ENCODE results near the gene ICOS. TPM values are rescaled to one million over a fixed set of nuclear protein-coding genes. Genes with fewer than 3 reads are reported as not detected.

The ICOS gene
- polyA plus RNA-seq = under 1 TPM; 0.04 to 0.12 TPM

GRCh38 chr2:203936535-203936934 is at the start of gene ICOS:
Gene ICOS (plus strand): TSS chr2:203936763. CDS start chr2:203936815, 52 bp downstream.
- WGBS, 2 donors = 66 to 71% methylated on average over 5 of the region's 5 CpGs
- H3K36me3 ChIP-seq (ENCODE audit: control insufficient read depth in 2 of 2, insufficient read depth in 2 of 2, low read length in 1 of 2) = no peaks in the 10 kb centered on the region
- no peaks in the 10 kb centered on the region for H3K27me3 ChIP-seq (ENCODE audit: control insufficient read depth in 1 of 2, insufficient read depth in 2 of 2, low read length in 2 of 2)
- H3K4me3 ChIP-seq (ENCODE audit: low read depth in 1 of 2, low read length in 2 of 2) = peak within 1 kb of the TSS in 1 of 2 donors; percentile 23
- H3K27ac ChIP-seq (ENCODE audit: low read depth in 2 of 2, low read length in 1 of 2) = no peak within 1 kb of the TSS
- H3K9me3 ChIP-seq (ENCODE audit: control insufficient read depth in 2 of 2, insufficient read depth in 1 of 2, low read depth in 1 of 2, low read length in 1 of 2) = no peaks in the 10 kb centered on the region
- H3K4me1 ChIP-seq (ENCODE audit: control insufficient read depth in 2 of 2, insufficient read depth in 2 of 2, low read length in 1 of 2) = no peaks in the 10 kb centered on the region

- no peaks in the 10 kb centered on the region for H3K27me3 ChIP-seq (ENCODE audit: control insufficient read depth in 1 of 2, insufficient read depth in 2 of 2, low read length in 2 of 2)
- H3K4me3 ChIP-seq (ENCODE audit: low read depth in 1 of 2, low read length in 2 of 2) = no peak overlapping the region
- no peaks in the 10 kb centered on the region for H3K9me3 ChIP-seq (ENCODE audit: control insufficient read depth in 2 of 2, insufficient read depth in 1 of 2, low read depth in 1 of 2, low read length in 1 of 2)
- no peak overlapping the region for H3K27ac ChIP-seq (ENCODE audit: low read depth in 2 of 2, low read length in 1 of 2)
- H3K4me1 ChIP-seq (ENCODE audit: control insufficient read depth in 2 of 2, insufficient read depth in 2 of 2, low read length in 1 of 2) = no peaks in the 10 kb centered on the region
- H3K36me3 ChIP-seq (ENCODE audit: control insufficient read depth in 2 of 2, insufficient read depth in 2 of 2, low read length in 1 of 2) = no peaks in the 10 kb centered on the region
Measured at GRCh38 chr2:203887677-203888076, 48.9 kb upstream of the ICOS start.

GRCh38 chr2:203889542-203889941 is 47.0 kb upstream of the ICOS start:
- H3K4me1 ChIP-seq (ENCODE audit: control insufficient read depth in 2 of 2, insufficient read depth in 2 of 2, low read length in 1 of 2) = no peaks in the 10 kb centered on the region
- H3K4me3 ChIP-seq (ENCODE audit: low read depth in 1 of 2, low read length in 2 of 2) = no peak overlapping the region
- H3K27me3 ChIP-seq (ENCODE audit: control insufficient read depth in 1 of 2, insufficient read depth in 2 of 2, low read length in 2 of 2) = no peaks in the 10 kb centered on the region
- 91 to 96% methylated on average over 1 of the region's 1 CpG for WGBS, 2 donors
- H3K9me3 ChIP-seq (ENCODE audit: control insufficient read depth in 2 of 2, insufficient read depth in 1 of 2, low read depth in 1 of 2, low read length in 1 of 2) = no peaks in the 10 kb centered on the region
- H3K36me3 ChIP-seq (ENCODE audit: control insufficient read depth in 2 of 2, insufficient read depth in 2 of 2, low read length in 1 of 2) = no peaks in the 10 kb centered on the region
- no peak overlapping the region for H3K27ac ChIP-seq (ENCODE audit: low read depth in 2 of 2, low read length in 1 of 2)

- Histone ChIP-seq H3K36me3 (ENCODE audit: control insufficient read depth in 2 of 2, insufficient read depth in 2 of 2, low read length in 1 of 2) (no peaks in the 10 kb centered on the region), H3K27me3 (ENCODE audit: control insufficient read depth in 1 of 2, insufficient read depth in 2 of 2, low read length in 2 of 2) (no peaks in the 10 kb centered on the region), H3K4me3 (ENCODE audit: low read depth in 1 of 2, low read length in 2 of 2) (no peak overlapping the region), H3K4me1 (ENCODE audit: control insufficient read depth in 2 of 2, insufficient read depth in 2 of 2, low read length in 1 of 2) (no peaks in the 10 kb centered on the region), H3K27ac (ENCODE audit: low read depth in 2 of 2, low read length in 1 of 2) (no peak overlapping the region), H3K9me3 (ENCODE audit: control insufficient read depth in 2 of 2, insufficient read depth in 1 of 2, low read depth in 1 of 2, low read length in 1 of 2) (no peaks in the 10 kb centered on the region)
- 80 to 85% methylated on average over 1 of the region's 1 CpG for WGBS, 2 donors
Measured at GRCh38 chr2:203889944-203890343, 46.6 kb upstream of the ICOS start.

GRCh38 chr2:203890733-203891132 is 45.8 kb upstream of the ICOS start:
- no peak overlapping the region for H3K27ac ChIP-seq (ENCODE audit: low read depth in 2 of 2, low read length in 1 of 2)
- 92 to 97% methylated on average over 1 of the region's 1 CpG for WGBS, 2 donors
- H3K9me3 ChIP-seq (ENCODE audit: control insufficient read depth in 2 of 2, insufficient read depth in 1 of 2, low read depth in 1 of 2, low read length in 1 of 2) = no peaks in the 10 kb centered on the region

GRCh38 chr2:203891474-203891873 is 45.1 kb upstream of the ICOS start:
- no peaks in the 10 kb centered on the region for H3K36me3 ChIP-seq (ENCODE audit: control insufficient read depth in 2 of 2, insufficient read depth in 2 of 2, low read length in 1 of 2)
- H3K4me1 ChIP-seq (ENCODE audit: control insufficient read depth in 2 of 2, insufficient read depth in 2 of 2, low read length in 1 of 2) = no peaks in the 10 kb centered on the region
- H3K9me3 ChIP-seq (ENCODE audit: control insufficient read depth in 2 of 2, insufficient read depth in 1 of 2, low read depth in 1 of 2, low read length in 1 of 2) = no peaks in the 10 kb centered on the region
- no peaks in the 10 kb centered on the region for H3K27me3 ChIP-seq (ENCODE audit: control insufficient read depth in 1 of 2, insufficient read depth in 2 of 2, low read length in 2 of 2)
- H3K27ac ChIP-seq (ENCODE audit: low read depth in 2 of 2, low read length in 1 of 2) = no peak overlapping the region
- no peak overlapping the region for H3K4me3 ChIP-seq (ENCODE audit: low read depth in 1 of 2, low read length in 2 of 2)
- 77 to 91% methylated on average over 2 of the region's 2 CpGs for WGBS, 2 donors

More at GRCh38 chr2:203890733-203891132, 45.8 kb upstream of the ICOS start:
- Histone ChIP-seq H3K4me1 (ENCODE audit: control insufficient read depth in 2 of 2, insufficient read depth in 2 of 2, low read length in 1 of 2) (no peaks in the 10 kb centered on the region), H3K27me3 (ENCODE audit: control insufficient read depth in 1 of 2, insufficient read depth in 2 of 2, low read length in 2 of 2) (no peaks in the 10 kb centered on the region), H3K36me3 (ENCODE audit: control insufficient read depth in 2 of 2, insufficient read depth in 2 of 2, low read length in 1 of 2) (no peaks in the 10 kb centered on the region), H3K4me3 (ENCODE audit: low read depth in 1 of 2, low read length in 2 of 2) (no peak overlapping the region)

GRCh38 chr2:203892207-203892606 is 44.4 kb upstream of the ICOS start:
- H3K9me3 ChIP-seq (ENCODE audit: control insufficient read depth in 2 of 2, insufficient read depth in 1 of 2, low read depth in 1 of 2, low read length in 1 of 2) = no peaks in the 10 kb centered on the region
- H3K4me3 ChIP-seq (ENCODE audit: low read depth in 1 of 2, low read length in 2 of 2) = no peak overlapping the region
- no peaks in the 10 kb centered on the region for H3K4me1 ChIP-seq (ENCODE audit: control insufficient read depth in 2 of 2, insufficient read depth in 2 of 2, low read length in 1 of 2)
- H3K27me3 ChIP-seq (ENCODE audit: control insufficient read depth in 1 of 2, insufficient read depth in 2 of 2, low read length in 2 of 2) = no peaks in the 10 kb centered on the region
- no peaks in the 10 kb centered on the region for H3K36me3 ChIP-seq (ENCODE audit: control insufficient read depth in 2 of 2, insufficient read depth in 2 of 2, low read length in 1 of 2)
- H3K27ac ChIP-seq (ENCODE audit: low read depth in 2 of 2, low read length in 1 of 2) = no peak overlapping the region
- WGBS, 2 donors = 84 to 94% methylated on average over 4 of the region's 4 CpGs

- H3K9me3 ChIP-seq (ENCODE audit: control insufficient read depth in 2 of 2, insufficient read depth in 1 of 2, low read depth in 1 of 2, low read length in 1 of 2) = no peaks in the 10 kb centered on the region
- no peak overlapping the region for H3K4me3 ChIP-seq (ENCODE audit: low read depth in 1 of 2, low read length in 2 of 2)
- no peaks in the 10 kb centered on the region for H3K27me3 ChIP-seq (ENCODE audit: control insufficient read depth in 1 of 2, insufficient read depth in 2 of 2, low read length in 2 of 2)
- H3K36me3 ChIP-seq (ENCODE audit: control insufficient read depth in 2 of 2, insufficient read depth in 2 of 2, low read length in 1 of 2) = no peaks in the 10 kb centered on the region
- no peaks in the 10 kb centered on the region for H3K4me1 ChIP-seq (ENCODE audit: control insufficient read depth in 2 of 2, insufficient read depth in 2 of 2, low read length in 1 of 2)
- H3K27ac ChIP-seq (ENCODE audit: low read depth in 2 of 2, low read length in 1 of 2) = no peak overlapping the region
Measured at GRCh38 chr2:203893401-203893800, 43.2 kb upstream of the ICOS start.

GRCh38 chr2:203893840-203894239 is 42.7 kb upstream of the ICOS start:
- H3K27me3 ChIP-seq (ENCODE audit: control insufficient read depth in 1 of 2, insufficient read depth in 2 of 2, low read length in 2 of 2) = no peaks in the 10 kb centered on the region
- no peak overlapping the region for H3K4me3 ChIP-seq (ENCODE audit: low read depth in 1 of 2, low read length in 2 of 2)
- H3K9me3 ChIP-seq (ENCODE audit: control insufficient read depth in 2 of 2, insufficient read depth in 1 of 2, low read depth in 1 of 2, low read length in 1 of 2) = no peaks in the 10 kb centered on the region
- no peaks in the 10 kb centered on the region for H3K4me1 ChIP-seq (ENCODE audit: control insufficient read depth in 2 of 2, insufficient read depth in 2 of 2, low read length in 1 of 2)
- WGBS, 2 donors = 73 to 83% methylated on average over 7 of the region's 7 CpGs
- H3K36me3 ChIP-seq (ENCODE audit: control insufficient read depth in 2 of 2, insufficient read depth in 2 of 2, low read length in 1 of 2) = no peaks in the 10 kb centered on the region
- no peak overlapping the region for H3K27ac ChIP-seq (ENCODE audit: low read depth in 2 of 2, low read length in 1 of 2)

GRCh38 chr2:203894262-203894661 is 42.3 kb upstream of the ICOS start:
- H3K4me1 ChIP-seq (ENCODE audit: control insufficient read depth in 2 of 2, insufficient read depth in 2 of 2, low read length in 1 of 2) = no peaks in the 10 kb centered on the region
- no peak overlapping the region for H3K4me3 ChIP-seq (ENCODE audit: low read depth in 1 of 2, low read length in 2 of 2)
- H3K36me3 ChIP-seq (ENCODE audit: control insufficient read depth in 2 of 2, insufficient read depth in 2 of 2, low read length in 1 of 2) = no peaks in the 10 kb centered on the region
- H3K9me3 ChIP-seq (ENCODE audit: control insufficient read depth in 2 of 2, insufficient read depth in 1 of 2, low read depth in 1 of 2, low read length in 1 of 2) = no peaks in the 10 kb centered on the region
- WGBS, 2 donors = 71 to 86% methylated on average over 1 of the region's 1 CpG
- no peak overlapping the region for H3K27ac ChIP-seq (ENCODE audit: low read depth in 2 of 2, low read length in 1 of 2)
- no peaks in the 10 kb centered on the region for H3K27me3 ChIP-seq (ENCODE audit: control insufficient read depth in 1 of 2, insufficient read depth in 2 of 2, low read length in 2 of 2)
